Smooth muscle cell of the brain vasculature (primary cell): ENCODE data around the gene AK1.

Experiments
- DNase-seq: peaks from one replicate; pipeline ENCODE4 v3.0.0-alpha.2; 2012; ENCODE audit warnings: low read depth, low spot score

AK1 gene

DNA sequence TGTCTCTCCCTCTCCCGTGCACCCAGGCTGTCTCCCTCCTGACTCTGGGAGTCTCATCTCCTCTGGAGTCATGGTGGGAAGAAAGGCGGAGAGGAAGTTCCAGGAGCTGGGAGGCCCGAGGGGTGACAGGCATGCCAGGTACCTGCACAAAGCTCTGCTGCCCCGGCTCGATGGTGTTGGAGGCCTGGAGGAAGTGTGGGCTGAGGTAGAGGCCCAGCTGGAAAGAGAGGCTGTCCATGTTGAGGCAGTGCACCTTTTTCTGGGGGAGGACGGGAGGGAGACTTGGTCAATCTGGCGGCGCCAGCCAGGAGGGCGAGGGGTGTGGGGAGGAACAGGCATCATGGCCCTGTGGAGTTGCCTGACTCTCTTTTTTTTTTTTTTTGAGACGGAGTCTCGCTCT, 58.9 kb downstream of the AK1 start:
- DNase-seq: no peak

DNA sequence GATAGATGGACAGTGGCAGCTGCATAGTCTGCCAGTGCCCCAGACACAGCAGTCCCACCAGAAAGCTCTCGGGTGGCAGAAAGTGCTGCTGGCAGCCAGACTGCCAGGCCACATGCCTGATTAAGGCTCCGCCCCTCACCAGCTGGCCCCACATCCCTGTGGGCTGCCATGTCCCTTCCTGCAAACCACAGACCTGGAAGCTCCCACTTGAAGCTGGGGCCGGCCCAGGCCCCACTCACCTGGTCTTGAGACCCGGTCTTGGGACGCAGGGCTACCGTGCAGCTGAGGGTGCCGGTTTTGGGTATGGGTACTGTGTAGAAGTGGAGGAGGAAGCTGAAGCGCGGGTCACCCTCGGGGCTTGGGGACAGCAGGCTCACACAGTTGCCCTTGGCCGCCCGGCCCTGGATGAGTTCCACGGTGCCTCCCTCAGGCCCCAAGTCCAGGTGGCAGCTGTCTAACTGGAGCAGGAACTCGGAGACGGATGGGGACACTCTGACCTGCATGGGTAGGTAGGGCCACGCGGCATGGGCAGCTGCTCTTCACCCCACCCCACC, 59.5 kb downstream of the AK1 start:
- no peak for DNase-seq

DNA sequence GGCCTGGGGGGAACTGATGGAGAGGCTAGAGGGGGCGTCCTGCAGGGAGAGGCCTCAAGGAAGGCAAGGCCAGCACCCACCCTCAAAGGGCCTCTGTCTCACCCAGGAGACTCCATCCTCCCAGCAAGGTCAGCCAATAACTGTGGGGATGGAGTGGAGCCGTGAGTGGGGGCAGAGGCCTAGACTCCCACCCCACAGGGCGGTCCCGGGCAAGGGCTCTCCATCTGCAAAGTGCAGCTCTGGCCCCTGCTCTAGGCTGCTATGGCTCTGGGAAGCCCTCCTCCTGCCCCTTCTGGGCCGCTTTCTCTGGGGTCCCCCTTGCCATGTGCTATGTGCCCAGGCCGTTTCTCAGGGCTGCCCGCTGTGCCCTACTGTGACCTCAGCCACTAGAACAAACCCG, 60.7 kb downstream of the AK1 start:
- no peak for DNase-seq
